Keratinocyte (primary cell): ENCODE results near the gene PYGO1.

Experiments used
- EZH2 ChIP-seq: IDR thresholded peaks from one replicate; pipeline ENCODE4 v1.6.1; 2012; ENCODE audit warnings: inconsistent platforms, mild to moderate bottlenecking, low read length, moderate library complexity
- TF ChIP-seq, protein P1 (sequence below), 3 experiments: IDR thresholded peaks in 1 of 3; conservative IDR thresholded peaks in 1 of 3; optimal IDR thresholded peaks in 1 of 3; 2 replicates in 2 of 3; 3 replicates in 1 of 3; pipeline versions ENCODE3 to v1.5.1; 2011; ENCODE audit warnings: low read length in 3 of 3, mild to moderate bottlenecking in 3 of 3, moderate library complexity in 2 of 3, control low read depth in 1 of 3, inconsistent platforms in 1 of 3; ENCODE audit not compliant: insufficient read depth in 2 of 3; ENCODE audit errors: extremely low read depth in 1 of 3

DNA sequence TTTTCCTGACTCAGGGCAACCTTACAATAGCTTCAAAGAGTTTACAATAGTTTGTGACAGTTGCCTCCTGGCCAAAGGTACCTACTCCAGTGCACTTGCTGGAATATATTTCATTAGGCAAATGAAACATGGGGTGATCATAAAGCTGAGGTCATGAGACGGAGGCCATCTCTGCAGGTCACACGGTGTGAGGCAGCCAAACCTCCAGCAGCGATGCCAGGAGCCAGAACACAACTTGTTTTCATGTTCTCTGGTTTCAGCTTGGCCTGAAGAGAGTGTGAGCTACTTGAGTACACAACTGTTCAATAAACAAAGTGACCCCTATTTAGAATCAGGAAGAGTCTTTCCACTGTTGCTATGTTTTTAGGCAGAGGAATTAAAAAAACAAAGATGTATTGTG lies 42.7 kb upstream of the PYGO1 start:
- TF ChIP-seq, protein P1, sequence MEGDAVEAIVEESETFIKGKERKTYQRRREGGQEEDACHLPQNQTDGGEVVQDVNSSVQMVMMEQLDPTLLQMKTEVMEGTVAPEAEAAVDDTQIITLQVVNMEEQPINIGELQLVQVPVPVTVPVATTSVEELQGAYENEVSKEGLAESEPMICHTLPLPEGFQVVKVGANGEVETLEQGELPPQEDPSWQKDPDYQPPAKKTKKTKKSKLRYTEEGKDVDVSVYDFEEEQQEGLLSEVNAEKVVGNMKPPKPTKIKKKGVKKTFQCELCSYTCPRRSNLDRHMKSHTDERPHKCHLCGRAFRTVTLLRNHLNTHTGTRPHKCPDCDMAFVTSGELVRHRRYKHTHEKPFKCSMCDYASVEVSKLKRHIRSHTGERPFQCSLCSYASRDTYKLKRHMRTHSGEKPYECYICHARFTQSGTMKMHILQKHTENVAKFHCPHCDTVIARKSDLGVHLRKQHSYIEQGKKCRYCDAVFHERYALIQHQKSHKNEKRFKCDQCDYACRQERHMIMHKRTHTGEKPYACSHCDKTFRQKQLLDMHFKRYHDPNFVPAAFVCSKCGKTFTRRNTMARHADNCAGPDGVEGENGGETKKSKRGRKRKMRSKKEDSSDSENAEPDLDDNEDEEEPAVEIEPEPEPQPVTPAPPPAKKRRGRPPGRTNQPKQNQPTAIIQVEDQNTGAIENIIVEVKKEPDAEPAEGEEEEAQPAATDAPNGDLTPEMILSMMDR (optimal IDR thresholded peaks at IDR 0.05 in 1 of 3, IDR thresholded peaks at IDR 0.05 in 1 of 3, conservative IDR thresholded peaks at IDR 0.05 in 1 of 3; ENCODE audit: extremely low read depth in 1 of 3, insufficient read depth in 2 of 3, low read length in 3 of 3), result no peak
- no peak for TF ChIP-seq EZH2
